NB4 (cell line): ENCODE results near the gene TENM4.

Experiments
- DNase-seq: peaks from one replicate; pipeline ENCODE4 v3.0.0; 2010; ENCODE audit warnings: low read depth
- H3K4me3 ChIP-seq: one replicate; pipeline ENCODE4 v1.5.1; 2011; ENCODE audit warnings: mild to moderate bottlenecking, low read depth, low read length, moderate library complexity
- MYC ChIP-seq: IDR thresholded peaks from 2 replicates; pipeline ENCODE4 v1.6.1; 2011; ENCODE audit warnings: low read depth, low read length
- POLR2A ChIP-seq: IDR thresholded peaks from 2 replicates; pipeline ENCODE4 v1.6.1; 2011; ENCODE audit warnings: mild to moderate bottlenecking; ENCODE audit not compliant: insufficient read length; ENCODE audit errors: extremely low read depth
- TF ChIP-seq, protein P1 (sequence below): IDR thresholded peaks from one replicate; pipeline ENCODE4 v1.5.1; 2012; ENCODE audit warnings: low read depth, low read length
- TF ChIP-seq, protein P2 (sequence below): IDR thresholded peaks from 2 replicates; pipeline ENCODE4 v1.6.1; 2011; ENCODE audit warnings: low read depth, low read length

Gene TENM4

DNA sequence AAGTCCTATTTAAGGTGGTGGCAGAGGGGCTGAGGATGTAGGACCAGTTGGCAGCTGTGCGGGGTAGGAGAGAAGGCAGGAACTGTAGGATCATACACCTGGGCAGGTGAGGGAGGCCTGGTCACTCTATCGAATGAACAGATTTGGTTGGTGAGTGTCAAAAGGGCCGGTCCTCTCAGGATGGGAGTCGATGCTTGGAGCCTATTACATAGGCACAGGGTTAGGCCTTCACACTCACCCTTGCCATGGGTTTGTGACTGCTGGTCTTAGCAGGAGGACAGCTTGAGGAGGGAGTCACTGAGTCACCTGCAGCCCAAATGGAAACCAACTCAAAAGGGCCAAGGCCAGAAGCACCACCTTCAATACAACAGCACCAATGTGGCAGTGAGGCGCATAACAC is 786.0 kb downstream of the TENM4 start:
- TF ChIP-seq POLR2A (no peak), MYC (no peak)
- TF ChIP-seq, protein P1, sequence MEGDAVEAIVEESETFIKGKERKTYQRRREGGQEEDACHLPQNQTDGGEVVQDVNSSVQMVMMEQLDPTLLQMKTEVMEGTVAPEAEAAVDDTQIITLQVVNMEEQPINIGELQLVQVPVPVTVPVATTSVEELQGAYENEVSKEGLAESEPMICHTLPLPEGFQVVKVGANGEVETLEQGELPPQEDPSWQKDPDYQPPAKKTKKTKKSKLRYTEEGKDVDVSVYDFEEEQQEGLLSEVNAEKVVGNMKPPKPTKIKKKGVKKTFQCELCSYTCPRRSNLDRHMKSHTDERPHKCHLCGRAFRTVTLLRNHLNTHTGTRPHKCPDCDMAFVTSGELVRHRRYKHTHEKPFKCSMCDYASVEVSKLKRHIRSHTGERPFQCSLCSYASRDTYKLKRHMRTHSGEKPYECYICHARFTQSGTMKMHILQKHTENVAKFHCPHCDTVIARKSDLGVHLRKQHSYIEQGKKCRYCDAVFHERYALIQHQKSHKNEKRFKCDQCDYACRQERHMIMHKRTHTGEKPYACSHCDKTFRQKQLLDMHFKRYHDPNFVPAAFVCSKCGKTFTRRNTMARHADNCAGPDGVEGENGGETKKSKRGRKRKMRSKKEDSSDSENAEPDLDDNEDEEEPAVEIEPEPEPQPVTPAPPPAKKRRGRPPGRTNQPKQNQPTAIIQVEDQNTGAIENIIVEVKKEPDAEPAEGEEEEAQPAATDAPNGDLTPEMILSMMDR: no peak
- TF ChIP-seq, protein P2, sequence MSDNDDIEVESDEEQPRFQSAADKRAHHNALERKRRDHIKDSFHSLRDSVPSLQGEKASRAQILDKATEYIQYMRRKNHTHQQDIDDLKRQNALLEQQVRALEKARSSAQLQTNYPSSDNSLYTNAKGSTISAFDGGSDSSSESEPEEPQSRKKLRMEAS: no peak
- no peak overlapping the region for H3K4me3 ChIP-seq
- no peak for DNase-seq

DNA sequence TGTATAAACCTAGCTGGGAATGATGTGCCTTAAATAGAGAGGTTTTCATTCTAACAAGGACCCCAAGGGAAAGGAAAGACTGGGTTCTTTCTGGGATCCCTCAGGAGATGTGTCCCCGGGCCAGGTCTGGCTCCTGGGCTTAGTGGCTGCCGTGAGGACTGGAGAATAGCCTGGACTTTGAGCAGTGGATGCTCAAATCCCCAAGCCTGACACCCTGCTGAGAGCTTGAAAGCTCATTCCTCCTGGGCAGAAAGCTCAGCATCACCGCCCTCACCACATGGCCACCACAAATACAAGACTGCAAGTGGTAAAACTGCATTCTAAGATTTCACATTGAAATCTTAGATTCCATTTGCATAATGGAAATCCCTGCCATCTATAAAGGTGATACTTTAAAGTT is 786.8 kb downstream of the TENM4 start:
- no peak for DNase-seq
- TF ChIP-seq, protein P2: no peak
- TF ChIP-seq, protein P1: no peak
- no peak for TF ChIP-seq POLR2A
- no peak for TF ChIP-seq MYC
- H3K4me3 ChIP-seq: no peak overlapping the region

DNA sequence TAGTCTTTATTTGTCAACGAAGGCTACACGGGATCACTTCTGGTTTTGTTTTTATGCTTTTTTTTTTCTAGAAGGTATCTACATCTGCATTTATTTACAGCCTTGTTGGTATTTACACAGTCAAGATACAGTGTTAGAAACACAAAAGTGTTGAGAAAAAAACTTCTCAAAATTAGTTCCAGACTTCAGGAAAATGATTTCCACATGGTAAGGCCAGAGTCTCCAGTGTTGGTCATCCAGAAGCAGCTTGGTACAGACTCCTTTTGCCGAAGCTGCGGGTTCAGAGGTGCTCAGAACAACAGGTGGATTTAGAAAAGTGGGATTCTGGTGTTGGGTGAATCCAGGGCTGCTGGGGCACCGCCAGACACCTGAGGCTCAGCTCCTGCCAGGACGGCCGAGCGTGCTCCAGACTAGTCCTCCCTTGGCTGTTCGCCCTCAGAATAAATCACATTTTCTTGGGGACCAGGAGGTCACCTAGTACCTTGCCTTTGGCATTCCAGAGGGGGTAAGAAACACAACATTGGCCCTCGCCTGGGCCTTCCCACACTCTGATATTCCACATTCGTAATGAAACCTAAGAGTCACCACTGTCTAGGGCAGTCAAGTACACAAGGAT is 787.4 kb downstream of the TENM4 start:
- TF ChIP-seq, protein P2: no peak
- no peak for TF ChIP-seq POLR2A
- no peak for TF ChIP-seq MYC
- TF ChIP-seq, protein P1: no peak
- no peak for DNase-seq
- H3K4me3 ChIP-seq: no peak overlapping the region

DNA sequence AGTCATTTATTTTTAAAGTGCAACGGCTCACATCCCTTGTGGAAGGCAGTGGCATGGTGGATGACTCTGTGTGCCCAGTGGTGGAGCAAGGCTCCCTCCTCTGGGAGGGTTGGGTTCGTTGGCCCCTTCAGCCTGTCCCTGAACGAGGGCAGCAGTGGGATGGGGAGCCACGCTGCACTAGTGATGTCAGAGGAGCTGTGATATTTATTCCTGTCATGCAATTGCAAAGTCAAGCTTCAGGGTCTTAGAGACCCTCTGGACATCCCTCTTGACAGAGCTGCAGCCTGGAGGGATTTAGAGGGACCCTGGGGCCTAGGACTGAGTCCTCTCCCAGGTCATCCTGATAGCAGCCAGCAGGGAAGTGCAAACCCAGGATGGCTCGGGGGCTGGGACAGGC is 788.0 kb downstream of the TENM4 start:
- TF ChIP-seq MYC (no peak), POLR2A (no peak)
- TF ChIP-seq, protein P1: no peak
- TF ChIP-seq, protein P2: no peak
- DNase-seq: no peak
- H3K4me3 ChIP-seq: no peak overlapping the region

DNA sequence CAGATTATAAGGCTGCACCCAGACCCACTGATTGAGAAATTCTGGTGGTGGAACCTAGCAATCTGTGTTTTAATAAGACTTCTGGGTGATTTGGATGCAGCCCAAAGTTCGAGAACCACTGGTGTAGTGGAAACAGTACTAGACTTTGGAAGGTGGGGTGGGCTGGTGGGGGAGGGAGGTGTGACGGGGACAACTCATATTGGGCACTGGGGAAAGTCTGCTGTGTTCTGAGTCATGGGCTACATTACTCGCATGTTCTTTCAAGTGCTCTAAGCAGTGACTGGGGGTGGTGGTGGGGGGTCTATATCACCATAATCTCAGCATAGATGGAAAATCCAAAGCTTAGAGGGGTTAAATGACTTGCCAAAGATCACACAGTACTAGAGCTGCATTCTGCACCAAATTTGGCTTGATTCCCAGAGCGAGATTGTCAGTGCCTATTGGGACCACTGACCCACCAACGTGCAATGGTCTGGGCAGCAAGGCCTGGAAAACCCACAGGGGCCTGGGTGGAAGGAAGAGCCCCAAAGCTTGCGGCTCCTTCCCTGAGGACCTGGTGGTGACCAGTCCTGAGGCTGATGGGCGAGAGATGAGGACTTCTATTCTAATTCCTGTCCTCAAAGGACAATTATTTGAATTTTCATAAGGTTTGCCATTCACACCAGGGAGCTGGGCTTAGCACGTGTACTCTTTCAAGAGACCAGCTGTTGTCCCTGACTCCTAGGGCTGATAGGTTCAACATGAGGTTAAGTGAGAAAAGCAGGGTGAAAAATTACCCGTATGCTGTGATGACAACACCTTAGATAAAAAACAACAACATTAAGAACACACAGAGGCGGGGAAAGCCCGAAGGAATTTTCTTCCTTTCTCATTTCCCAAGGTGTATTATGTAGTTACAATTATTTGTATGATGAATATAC is 788.6 kb downstream of the TENM4 start:
- TF ChIP-seq, protein P1: no peak
- TF ChIP-seq MYC (no peak), POLR2A (no peak)
- TF ChIP-seq, protein P2: no peak
- no peak overlapping the region for H3K4me3 ChIP-seq
- no peak for DNase-seq
